ENCODE data around the gene RELL2.
A peak's percentile ranks its signal among the peaks of the same experiment; 100 is the strongest.
"Not testable (repeated sequence)": the region's sequence is repeated elsewhere in the genome, so short reads cannot be mapped to it uniquely, and the experiment has no call there.

RELL2 gene, protein sequence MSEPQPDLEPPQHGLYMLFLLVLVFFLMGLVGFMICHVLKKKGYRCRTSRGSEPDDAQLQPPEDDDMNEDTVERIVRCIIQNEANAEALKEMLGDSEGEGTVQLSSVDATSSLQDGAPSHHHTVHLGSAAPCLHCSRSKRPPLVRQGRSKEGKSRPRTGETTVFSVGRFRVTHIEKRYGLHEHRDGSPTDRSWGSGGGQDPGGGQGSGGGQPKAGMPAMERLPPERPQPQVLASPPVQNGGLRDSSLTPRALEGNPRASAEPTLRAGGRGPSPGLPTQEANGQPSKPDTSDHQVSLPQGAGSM

DNA sequence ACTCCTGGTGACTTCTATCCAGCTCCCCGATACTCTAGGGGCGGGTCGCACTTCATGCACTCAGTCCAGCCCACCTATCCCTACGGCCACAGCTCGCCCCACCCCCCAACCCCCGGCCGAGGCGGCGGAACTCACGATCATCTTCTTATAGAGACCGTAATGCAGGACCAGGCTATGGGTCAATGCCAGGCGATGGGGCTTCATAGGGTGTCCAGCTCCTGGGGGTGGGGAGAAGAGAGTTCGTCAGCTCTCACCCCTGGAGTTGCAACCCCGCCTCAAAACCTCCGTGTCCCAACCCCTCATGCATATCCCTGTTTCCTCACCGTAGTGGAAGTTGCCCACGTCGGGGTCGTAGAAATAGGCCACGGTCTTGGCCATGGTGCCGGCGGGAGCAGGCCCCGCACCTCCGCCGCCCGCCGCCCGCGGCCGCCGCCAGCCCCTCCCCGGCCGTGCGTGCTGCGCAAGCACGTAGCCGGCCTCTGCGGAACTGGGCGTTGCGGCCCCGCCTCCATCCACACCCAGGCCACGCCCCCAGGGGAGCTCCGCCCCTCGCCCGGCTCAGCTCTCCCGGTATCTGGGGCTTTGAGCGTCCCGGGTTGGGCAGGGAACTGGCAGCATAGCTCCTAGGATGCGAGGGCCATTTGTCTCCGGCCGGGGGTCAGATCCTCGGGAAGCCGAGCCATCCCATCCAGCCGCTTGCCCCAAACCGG is at the start of gene RELL2, which contains the start of gene HDAC3:
Gene RELL2 (plus strand): TSS at position 585 of the 710 bp plus-strand sequence. CDS start 1,229 bp downstream, outside the sequence.
Gene HDAC3 (minus strand): TSS at position 437 of the 710 bp plus-strand sequence. CDS start 59 bp downstream, at position 378.
- DNase-seq = peak; percentile 97

DNA sequence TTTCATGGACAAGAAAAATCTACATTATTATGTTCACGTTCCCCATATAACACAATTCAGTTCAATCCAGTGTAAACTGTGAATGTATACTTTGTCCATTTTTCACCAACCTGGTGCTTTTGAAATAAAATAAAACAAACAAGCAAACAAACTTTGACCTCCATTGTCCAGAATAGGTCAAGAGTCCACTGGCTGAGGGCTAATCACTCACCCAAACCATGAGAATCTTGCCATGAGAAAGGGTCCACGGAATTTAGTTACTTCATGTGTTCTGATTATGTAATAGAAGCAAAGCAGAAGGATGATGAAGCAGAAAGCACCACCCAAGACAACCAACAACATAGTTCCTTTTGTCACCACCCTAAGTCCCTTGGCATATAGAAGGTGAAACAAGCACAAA is 46.7 kb upstream of the RELL2 start:
- DNase-seq = no peak

DNA sequence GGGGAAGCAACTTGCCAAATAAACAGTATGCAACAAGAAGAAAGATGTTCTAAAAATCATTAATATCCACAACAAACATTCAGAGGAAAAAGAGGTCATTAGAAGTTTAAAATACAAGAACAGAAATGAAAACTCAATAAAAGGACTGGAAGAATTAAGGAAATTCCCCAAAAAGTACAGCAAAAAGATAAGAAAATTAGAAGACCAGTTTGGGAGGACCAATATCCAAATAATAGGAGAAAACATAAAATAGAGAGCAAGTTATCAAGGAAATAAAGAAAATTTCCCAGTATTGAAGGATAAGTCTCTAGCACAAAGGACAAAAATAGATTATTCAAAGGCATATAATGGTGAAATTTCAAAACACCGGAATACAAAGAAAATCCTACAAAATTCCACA is 39.9 kb upstream of the RELL2 start:
- DNase-seq = no peak

DNA sequence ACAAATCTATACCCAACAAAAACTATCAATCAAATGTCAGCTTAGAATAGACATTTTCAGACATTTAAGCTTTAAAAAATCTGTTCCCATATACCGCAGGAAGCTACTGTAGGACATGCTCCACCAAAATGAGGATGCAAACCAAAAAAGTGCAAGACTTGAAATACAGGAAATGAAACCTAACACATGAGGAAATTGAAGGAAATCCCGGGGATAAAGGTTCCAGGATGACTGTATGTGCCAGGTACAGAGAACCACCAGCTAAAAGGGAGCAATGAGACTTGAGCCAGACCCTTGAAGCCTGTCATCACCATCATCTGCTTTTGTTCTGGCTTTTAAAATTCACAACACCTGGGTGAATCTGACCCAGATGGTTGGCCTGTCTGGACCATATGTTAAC is 39.4 kb upstream of the RELL2 start:
- peak; percentile 29 for DNase-seq

DNA sequence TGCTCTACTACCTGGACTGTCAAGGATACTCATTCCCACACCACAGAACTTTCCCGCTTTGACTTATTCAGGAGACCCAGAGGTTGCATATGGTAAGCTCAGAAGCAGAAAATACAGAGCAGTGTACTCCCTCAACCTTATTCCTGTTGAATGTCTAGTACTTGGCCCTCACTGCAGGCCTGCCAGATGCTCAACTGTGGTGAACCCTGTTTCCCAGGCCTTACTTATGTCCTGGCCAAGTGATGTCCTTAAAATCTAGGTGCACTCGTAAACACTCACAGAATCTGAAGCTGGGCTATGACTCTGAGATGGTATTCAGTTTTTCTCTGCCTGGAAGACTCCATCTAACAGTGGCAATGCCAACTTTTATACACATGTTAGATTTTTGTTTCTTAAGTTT is 39.0 kb upstream of the RELL2 start:
- no peak for DNase-seq

DNA sequence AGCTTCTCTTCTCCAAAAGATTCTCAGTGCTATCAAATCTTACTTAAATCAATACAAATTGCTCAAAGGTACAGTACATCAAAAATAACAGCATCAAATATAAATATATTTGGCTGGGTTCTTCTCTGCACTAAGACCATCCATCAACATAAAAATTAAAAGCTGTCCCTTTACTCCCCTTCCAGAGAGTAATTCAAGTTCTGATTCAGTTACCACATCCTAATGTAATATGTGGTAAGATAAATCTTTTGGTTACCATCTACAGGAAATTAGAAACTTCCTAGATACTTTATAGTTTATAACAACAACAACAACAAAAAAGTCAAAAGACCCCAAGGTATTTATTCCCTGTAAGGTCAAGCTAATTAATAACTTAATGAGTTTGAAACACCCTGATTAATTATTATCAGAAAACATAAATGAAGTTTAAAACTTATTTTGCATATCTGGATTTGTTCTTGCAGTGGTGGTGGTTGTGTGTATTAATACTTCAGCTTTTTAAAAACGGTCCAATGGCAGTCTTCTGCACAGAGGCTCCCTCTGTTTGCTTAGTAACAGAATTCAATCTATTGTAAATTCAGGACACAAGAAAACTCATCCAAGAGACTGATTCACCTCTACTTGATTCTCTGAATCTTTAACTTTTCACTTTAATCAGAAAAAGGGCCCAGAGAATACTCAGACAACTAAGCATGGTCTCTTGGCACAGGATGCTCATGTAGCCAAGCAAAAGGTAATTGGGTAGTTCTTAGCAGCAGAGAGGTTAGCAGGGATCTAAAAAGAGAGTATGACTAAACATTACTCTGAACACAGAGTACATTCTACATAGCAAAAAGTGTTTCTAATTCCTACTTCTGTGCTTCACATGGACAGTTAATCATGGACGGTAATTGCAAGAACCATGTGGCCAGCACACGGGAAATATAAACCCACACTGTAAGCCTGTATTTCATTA is 38.1 kb upstream of the RELL2 start:
- peak; percentile 30 for DNase-seq

DNA sequence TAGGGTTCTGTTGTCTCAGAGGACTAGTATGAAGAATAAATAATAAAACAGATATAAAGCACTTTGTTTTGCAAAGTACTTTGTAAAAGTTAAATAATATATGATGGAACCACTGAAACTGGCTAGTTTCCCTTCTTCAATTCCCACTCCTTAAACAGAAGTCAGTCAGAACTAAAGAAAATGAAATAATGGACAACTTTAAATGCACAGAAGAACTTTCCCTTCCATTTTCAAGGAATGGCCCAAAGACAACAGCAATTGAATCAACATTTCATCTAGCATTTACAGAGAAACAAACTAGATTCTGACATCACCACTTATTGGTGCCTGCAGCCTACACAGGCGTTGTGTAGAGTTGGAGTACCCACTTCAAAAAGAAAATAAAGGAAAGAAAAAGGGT is 34.2 kb upstream of the RELL2 start:
- no peak for DNase-seq

DNA sequence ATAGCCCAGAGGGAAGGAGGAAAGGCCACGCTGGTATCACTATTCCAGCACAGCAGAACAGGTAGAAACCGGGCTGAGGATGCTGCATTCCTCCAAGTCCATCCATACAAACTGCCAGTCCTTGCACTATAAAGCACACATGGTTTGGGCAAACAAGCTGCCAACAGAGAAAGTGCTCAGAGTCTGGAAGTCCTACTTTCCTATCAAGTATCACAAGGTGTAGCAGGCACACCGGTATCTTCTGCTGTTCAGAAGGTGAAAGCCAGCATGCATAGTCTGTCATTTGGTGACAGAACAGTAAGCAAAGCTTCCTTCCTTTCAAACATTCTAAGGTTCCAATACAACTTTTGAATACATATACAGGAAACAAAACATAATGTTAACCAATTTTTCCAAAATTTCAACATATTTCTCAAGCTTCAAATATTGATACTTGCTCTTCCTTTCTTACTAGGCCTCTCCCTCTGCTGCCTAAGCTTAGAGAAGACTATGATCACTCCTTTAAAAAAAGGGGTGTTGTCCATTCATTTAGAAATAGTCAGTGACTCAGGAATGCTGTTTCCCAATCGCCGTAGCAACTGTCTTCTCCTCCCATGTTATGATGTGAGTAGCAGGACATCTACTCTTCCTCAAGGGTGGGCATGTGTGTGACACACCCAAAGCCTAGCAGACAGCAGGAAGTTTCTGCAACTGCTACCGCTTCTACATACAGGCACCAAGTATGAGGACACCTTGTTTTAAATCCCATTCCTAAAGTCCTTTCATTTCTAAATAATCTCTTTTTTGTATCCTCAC is 32.7 kb upstream of the RELL2 start:
- peak; percentile 58 for DNase-seq

DNA sequence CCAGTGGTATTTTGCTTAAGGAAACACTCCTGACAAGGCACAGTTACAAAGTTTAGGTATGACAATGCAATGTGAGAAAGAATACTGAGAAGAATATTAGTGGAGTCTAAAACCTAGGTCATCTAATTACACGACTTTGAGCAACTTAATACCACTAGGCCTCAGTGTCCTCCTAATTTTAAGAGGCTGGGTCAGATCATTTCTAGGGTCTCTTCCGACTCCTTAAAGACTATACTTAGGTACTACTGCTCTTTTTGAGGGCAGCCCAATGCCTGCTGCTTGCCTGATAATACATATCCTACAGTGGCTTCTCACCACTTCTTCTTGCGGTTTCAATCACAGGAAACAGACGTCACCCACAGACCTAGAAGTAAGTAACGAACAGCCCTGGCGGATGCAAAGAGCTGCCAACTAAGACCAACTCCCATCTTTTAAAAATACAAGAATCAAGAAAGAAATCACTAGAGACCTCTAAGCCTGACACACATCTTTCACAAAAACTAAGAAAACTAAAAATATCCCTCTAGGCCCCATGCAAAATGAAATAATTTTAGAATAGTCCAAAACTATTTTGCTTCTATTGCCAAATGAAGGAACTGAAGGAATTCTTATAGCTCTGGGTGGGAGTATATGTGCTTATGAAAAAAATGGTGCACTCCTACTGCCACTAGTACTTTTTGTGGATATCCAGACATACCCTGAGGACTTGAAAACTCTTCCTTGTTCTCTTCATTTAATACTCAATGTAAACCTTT is 31.1 kb upstream of the RELL2 start:
- DNase-seq = peak; percentile 91

DNA sequence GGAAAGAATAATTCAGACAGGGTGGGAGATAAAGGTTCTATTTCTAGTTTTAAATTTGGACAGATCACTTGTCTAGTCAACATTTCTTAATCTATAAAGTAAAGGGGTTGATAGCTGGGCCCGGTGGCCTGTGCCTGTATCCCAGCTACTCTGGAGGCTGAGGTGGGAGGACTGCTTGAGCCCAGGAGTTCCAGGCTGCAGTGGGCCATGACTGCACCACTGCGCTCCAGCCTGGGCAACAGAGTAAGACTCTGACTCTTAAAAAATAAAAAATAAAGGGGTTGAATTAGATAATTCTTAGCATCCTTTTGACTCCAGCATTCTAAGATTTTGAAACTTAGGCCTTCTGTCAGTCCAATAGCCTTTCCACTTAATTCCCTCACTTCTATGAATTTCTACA is 28.8 kb upstream of the RELL2 start:
- no peak for DNase-seq

DNA sequence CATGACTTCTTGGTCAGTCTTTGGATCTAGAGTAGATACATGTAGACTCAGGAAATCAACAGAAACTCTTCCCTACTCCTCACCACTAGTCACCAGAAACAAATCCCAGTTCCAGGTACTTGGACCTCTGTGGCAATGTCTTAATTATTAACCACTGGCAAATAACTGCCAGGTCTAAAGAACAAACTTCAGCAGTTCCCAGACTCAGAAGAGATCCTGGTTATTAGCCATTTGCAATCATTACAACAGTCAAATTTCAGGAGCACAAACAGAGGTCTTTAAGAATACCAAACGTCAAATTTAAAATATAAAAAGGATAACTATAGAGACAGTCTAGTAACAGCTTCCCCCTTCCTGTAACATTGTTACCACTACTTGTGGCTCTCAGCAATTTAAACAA is 28.2 kb upstream of the RELL2 start:
- no peak for DNase-seq

DNA sequence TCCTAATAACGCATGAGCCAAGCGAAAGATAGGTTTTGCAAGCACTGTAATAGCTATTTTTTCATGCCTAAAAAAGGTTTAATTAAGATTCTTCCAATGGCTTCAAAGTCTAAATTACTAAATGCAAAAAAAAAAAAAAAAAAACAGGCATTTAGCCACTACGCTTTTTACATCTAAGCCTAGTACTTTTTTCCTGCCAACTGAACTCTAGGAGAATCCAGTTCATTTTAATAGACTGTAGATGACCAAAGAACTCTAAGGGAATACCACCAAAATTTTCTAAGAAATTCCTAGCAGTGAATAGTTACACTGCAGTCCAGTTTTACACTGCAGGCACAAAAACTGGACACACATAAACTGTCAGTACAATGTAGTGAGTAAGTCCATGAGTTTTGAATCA is 27.8 kb upstream of the RELL2 start:
- DNase-seq = no peak

DNA sequence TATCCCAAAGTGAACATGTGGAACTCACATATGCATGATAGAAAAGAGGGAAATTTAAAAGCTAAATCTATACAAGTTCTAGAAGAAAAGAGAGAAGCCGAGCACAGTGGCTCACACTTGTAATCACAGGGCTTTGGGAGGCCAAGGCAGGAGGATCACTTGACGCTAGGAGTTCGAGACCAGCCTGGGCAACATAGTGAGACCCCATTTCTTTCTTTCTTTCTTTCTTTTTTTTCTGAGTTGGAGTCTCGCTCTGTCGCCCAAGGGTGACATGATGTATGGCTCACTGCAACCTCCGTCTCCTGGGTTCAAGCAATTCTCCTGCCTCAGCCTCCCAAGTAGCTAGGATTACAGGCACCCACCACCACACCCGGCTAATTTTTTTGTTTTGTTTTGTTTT is 26.9 kb upstream of the RELL2 start:
- DNase-seq = not testable (repeated sequence)

DNA sequence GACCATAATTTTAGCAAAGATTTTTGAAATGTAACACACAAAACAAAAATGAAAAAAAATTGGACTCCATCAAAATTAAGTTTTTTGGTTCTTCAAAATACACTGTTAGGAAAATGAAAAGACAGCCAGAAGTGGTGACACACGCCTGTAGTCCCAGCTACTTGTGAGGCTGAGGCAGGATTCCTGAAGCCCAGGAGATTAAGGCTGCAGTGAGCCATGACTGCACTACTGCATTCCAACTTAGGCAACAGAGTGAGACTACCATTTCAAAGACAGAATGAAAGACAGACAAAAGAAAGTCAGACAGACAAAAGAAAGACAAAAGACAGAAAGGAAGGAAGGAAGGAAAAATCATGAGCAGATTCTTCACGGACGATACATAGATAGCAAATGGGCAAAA is 25.5 kb upstream of the RELL2 start:
- DNase-seq = no peak

DNA sequence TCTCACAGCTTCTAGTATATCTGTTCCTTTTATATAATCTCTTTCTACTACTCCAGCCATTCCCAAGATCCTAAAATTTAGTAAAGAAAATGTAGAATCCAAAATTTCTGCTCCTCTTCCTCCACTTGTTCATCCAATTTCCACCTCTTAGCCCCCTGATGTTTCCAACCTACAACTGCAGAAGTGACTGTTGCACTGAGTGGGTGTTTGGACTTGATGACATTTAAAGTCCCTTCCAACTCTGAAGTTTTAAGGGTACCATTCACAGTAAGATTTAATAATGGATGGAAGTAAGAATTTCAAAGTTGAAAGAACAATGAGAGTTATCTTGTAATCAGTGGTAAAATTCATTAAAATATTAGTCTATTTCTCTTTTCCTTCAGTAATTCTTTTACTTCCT is 23.5 kb upstream of the RELL2 start:
- no peak for DNase-seq

DNA sequence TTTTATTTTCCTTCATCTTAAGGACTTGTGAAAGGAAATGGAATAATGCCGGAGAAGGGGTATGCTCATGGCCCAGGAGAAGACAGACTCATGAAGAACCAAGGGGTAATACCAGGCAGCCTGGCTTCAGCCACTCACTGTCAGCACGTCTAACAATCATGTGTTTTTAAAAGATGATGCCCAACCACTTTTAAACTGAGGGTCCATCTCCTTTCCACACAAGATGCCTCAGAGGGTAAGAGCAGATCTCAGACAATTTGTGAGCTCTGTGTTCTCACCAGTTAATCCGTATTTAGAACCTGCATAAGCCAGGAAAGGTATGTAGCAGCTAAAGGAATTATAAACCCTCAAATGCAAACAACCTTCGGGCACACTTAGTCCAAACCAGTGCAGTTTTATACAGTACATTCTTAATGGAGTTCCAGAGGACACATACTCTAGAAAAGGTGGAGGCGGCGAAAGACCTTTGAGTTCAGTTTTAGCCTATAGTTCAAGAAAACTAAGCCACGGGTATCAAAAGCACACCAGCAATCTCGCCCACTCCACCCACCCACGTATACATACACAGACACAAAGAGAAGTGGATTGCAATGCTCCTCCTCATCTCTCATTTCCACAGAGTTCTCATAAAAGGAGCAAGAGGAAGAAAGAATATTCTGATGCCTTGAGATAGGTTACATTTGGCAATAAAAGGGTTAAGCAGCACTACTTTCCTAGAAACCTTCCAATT is 20.6 kb upstream of the RELL2 start:
- DNase-seq = no peak

DNA sequence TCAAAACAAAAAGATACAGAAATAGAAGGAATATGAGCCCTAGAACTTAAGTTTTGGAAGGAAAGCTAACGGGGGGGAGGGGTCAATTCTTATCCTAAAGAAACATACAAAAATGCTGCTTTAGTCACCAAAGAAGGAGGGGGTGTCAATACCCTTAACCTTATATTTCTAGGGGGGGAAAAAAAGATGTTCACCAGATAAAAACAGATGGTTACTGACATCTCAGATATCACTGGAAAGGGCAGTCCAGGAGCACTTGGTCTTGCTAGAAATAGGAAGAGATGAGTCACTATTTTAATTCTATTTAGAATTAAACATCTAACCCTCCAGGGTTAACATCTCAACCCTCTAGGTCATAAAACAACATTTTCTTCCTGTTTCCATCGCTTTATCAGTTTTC is 19.7 kb upstream of the RELL2 start:
- no peak for DNase-seq

DNA sequence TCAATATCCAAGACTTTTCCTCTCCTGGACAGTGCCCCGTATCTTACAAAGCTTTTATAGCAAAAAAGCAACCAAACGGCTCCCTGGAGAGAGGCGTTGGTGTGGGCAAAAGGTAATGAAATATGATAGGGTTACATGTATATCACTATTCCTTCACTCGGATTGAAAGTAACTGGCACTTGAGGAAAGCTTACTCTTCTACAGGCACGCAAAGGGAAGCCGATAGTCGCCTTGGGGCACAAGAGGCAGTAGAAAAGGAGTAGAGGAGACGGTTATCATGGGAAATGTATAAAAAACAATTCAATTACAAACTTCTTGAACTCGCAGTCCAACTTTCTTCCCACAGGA is 19.1 kb upstream of the RELL2 start:
- DNase-seq = no peak

DNA sequence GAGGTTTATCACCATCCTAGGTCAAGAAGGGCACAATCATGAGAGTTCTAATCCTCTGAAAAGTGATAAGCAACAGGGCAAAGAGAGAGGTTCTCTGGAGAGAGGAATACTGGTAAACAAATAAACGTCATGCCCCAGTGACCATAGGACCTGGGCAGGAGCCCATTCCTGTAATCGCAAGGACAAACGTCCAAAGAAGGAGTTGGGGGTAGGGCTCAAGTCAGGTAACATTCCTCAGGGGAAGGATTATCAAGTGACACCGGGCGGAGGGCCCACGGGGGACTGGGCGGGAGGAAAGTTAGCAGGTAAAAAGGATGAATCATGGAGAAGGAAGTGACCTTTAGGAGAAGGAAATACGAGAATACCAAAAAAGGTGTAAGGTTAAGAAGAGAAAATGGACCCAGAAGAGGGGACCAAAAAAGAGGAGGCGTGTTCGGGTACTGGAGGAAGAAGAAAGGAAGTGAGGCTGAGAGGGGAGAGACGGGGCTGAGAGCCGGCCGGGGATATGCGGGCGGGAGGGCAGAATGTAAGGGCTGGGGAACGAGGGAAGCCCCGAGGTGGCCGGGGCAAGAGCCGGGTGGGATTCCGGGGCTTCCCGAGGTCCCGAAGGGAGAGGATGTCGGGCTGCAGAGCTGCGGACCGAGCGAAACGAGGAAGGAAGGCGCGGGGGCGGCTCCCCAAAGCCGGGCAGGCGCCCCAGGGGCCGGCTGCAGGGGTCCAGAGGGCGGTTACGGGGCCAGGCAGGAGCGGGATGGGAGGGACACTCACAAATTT is 18.6 kb upstream of the RELL2 start:
- DNase-seq = peak; percentile 74

Data from activated CD4-positive, alpha-beta T cell treated with anti-CD3 and anti-CD28 coated beads, Interleukin-2, Interleukin-6, amounts not matched to agents 100 ng/mL and 50 ng/mL, durations not matched to agents 16 hours and 8 hours (primary cell).